Gastroesophageal sphincter (tissue), 3 donors: ENCODE data around the gene RNF25.

ENCODE experiments used
- POLR2A ChIP-seq, 2 donors: fragments of 450-650 bp; IDR thresholded peaks; one replicate each; pipeline ENCODE4 v1.6.1; 2017; ENCODE audit warnings: antibody characterized with exemption in 2 of 2, mild to moderate bottlenecking in 2 of 2, moderate library complexity in 1 of 2
- POLR2AphosphoS5 ChIP-seq: sonication (generic); formaldehyde crosslinking; IDR thresholded peaks from one replicate; pipeline ENCODE4 v1.6.1; 2017; ENCODE audit warnings: antibody characterized with exemption
- TF ChIP-seq, protein P1 (sequence below), 4 experiments: fragments of 200-600 bp in 2 of 4; fragments of 450-650 bp in 2 of 4; sonication (generic) in 1 of 4; IDR thresholded peaks; one replicate each; pipeline ENCODE4 v1.5.1; 2017 to 2019; ENCODE audit warnings: antibody characterized with exemption in 4 of 4, mild to moderate bottlenecking in 2 of 4, moderate library complexity in 2 of 4

DNA sequence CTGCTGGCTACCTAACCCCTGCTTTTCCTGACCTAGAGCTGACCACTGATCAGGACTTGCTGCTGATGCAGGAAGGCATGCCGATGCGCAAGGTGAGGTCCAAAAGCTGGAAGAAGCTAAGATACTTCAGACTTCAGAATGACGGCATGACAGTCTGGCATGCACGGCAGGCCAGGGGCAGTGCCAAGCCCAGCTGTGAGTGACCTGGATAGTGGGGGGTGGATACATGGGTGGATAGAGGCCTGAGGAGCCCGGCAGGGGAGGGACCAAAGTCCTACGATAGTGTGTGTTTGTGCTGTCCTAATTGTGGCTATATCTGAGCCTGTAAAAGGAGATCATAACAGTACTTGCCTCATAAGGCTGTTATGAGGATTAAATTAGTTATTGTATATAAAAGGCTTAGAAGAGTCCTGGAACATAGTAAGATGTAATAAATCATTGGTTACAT, 55.9 kb downstream of the RNF25 start:
- TF ChIP-seq, protein P1, sequence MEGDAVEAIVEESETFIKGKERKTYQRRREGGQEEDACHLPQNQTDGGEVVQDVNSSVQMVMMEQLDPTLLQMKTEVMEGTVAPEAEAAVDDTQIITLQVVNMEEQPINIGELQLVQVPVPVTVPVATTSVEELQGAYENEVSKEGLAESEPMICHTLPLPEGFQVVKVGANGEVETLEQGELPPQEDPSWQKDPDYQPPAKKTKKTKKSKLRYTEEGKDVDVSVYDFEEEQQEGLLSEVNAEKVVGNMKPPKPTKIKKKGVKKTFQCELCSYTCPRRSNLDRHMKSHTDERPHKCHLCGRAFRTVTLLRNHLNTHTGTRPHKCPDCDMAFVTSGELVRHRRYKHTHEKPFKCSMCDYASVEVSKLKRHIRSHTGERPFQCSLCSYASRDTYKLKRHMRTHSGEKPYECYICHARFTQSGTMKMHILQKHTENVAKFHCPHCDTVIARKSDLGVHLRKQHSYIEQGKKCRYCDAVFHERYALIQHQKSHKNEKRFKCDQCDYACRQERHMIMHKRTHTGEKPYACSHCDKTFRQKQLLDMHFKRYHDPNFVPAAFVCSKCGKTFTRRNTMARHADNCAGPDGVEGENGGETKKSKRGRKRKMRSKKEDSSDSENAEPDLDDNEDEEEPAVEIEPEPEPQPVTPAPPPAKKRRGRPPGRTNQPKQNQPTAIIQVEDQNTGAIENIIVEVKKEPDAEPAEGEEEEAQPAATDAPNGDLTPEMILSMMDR (IDR thresholded peaks at IDR 0.05): no peak
- TF ChIP-seq POLR2A (IDR thresholded peaks at IDR 0.05) (no peak), POLR2AphosphoS5 (peak; percentile 75)
